GM23338 (cell line): Measurements from ENCODE around the gene TMUB2. TPM values are rescaled to one million over a fixed set of nuclear protein-coding genes. Genes with fewer than 3 reads are reported as not detected.

Source experiments
- ATAC-seq: fragments of 200-7000 bp; cut with Tn5 transposase; 3 replicates; pipeline ENCODE4 v1.9.1; 2020
- DNase-seq: peaks from one replicate; pipeline ENCODE4 v3.0.0-alpha.2; 2015; ENCODE audit warnings: low spot score
- H2AFZ ChIP-seq: fragments of 200-600 bp; sonication (generic); 2 replicates; pipeline ENCODE4 v1.8.0; 2016; ENCODE audit warnings: antibody characterized with exemption, mild to moderate bottlenecking, moderate library complexity
- H3F3A ChIP-seq: fragments of 200-600 bp; sonication (generic); replicated peaks from 2 replicates; pipeline ENCODE4 v1.8.0; 2017; ENCODE audit warnings: antibody characterized with exemption, mixed run types, low read depth
- H3K27ac ChIP-seq: fragments of 200-600 bp; sonication (generic); 2 replicates; pipeline ENCODE4 v1.6.1; 2016; ENCODE audit warnings: low read depth
- H3K27me3 ChIP-seq: fragments of 200-600 bp; sonication (generic); 2 replicates; pipeline ENCODE4 v1.8.0; 2016; ENCODE audit warnings: mild to moderate bottlenecking, mixed run types, moderate library complexity; ENCODE audit not compliant: insufficient read depth
- H3K36me3 ChIP-seq: fragments of 200-600 bp; sonication (generic); 2 replicates; pipeline ENCODE4 v1.8.0; 2016; ENCODE audit warnings: mild to moderate bottlenecking; ENCODE audit not compliant: insufficient read depth
- H3K4me1 ChIP-seq: fragments of 200-600 bp; sonication (generic); 2 replicates; pipeline ENCODE4 v1.8.0; 2016; ENCODE audit warnings: mild to moderate bottlenecking, moderate library complexity; ENCODE audit not compliant: insufficient read depth
- H3K4me2 ChIP-seq: fragments of 200-600 bp; sonication (generic); 2 replicates; pipeline ENCODE4 v1.7.1; 2017; ENCODE audit warnings: mixed run types
- H3K4me3 ChIP-seq: fragments of 200-600 bp; sonication (generic); 2 replicates; pipeline ENCODE4 v1.6.1; 2016; ENCODE audit warnings: mixed run types
- H3K79me2 ChIP-seq: fragments of 200-600 bp; sonication (generic); replicated peaks from 2 replicates; pipeline ENCODE4 v1.8.0; 2017; ENCODE audit warnings: mild to moderate bottlenecking; ENCODE audit not compliant: insufficient read depth
- H3K9me2 ChIP-seq: fragments of 200-600 bp; sonication (generic); 2 replicates; pipeline ENCODE4 v1.8.0; 2017; ENCODE audit not compliant: insufficient read depth
- H4K20me1 ChIP-seq: fragments of 200-600 bp; sonication (generic); replicated peaks from 2 replicates; pipeline ENCODE4 v1.8.0; 2017; ENCODE audit warnings: mild to moderate bottlenecking; ENCODE audit not compliant: insufficient read depth
- H3K27ac Mint-ChIP-seq: 2 replicates; pipeline ENCODE4 v1.8.0; 2020; ENCODE audit warnings: inconsistent platforms, mild to moderate bottlenecking, moderate library complexity, mixed read lengths
- H3K27me3 Mint-ChIP-seq: 3 replicates; pipeline ENCODE4 v1.8.0; 2022; ENCODE audit warnings: low read depth, mild to moderate bottlenecking, moderate library complexity, mixed read lengths, inconsistent platforms; ENCODE audit not compliant: insufficient read depth, poor library complexity
- H3K36me3 Mint-ChIP-seq: 3 replicates; pipeline ENCODE4 v1.8.0; 2021; ENCODE audit warnings: low read depth, mild to moderate bottlenecking, inconsistent platforms, moderate library complexity, mixed read lengths
- H3K4me1 Mint-ChIP-seq: 3 replicates; pipeline ENCODE4 v1.8.0; 2020; ENCODE audit warnings: mild to moderate bottlenecking, inconsistent platforms, mixed read lengths
- H3K4me3 Mint-ChIP-seq: 3 replicates; pipeline ENCODE4 v1.8.0; 2021; ENCODE audit warnings: moderate library complexity, mild to moderate bottlenecking, inconsistent platforms, mixed read lengths
- H3K9me3 Mint-ChIP-seq: 3 replicates; pipeline ENCODE4 v1.8.0; 2020; ENCODE audit warnings: moderate library complexity, mild to moderate bottlenecking, inconsistent platforms, mixed read lengths
- CTCF ChIP-seq, 2 experiments: fragments of 200-600 bp in 1 of 2; sonication (generic) in 1 of 2; conservative IDR thresholded peaks; 2 replicates each; pipeline versions ENCODE4 v1.5.1 to v1.6.1; 2016 to 2017; ENCODE audit warnings: antibody characterized with exemption in 2 of 2, low read depth in 2 of 2, mild to moderate bottlenecking in 2 of 2, moderate library complexity in 1 of 2
- ETS1 ChIP-seq: IDR thresholded peaks from 2 replicates; pipeline ENCODE4 v1.6.1; 2016; ENCODE audit warnings: antibody characterized with exemption
- EZH2 ChIP-seq: fragments of 200-600 bp; sonication (generic); IDR thresholded peaks from one replicate; pipeline ENCODE4 v1.8.0; 2017; ENCODE audit warnings: antibody characterized with exemption, mild to moderate bottlenecking, low read depth; ENCODE audit not compliant: unreplicated experiment
- EZH2phosphoT487 ChIP-seq: fragments of 200-600 bp; sonication (generic); IDR thresholded peaks from one replicate; pipeline ENCODE4 v1.8.1; 2018; ENCODE audit warnings: antibody characterized with exemption; ENCODE audit not compliant: unreplicated experiment
- JUNB ChIP-seq: IDR thresholded peaks from one replicate; pipeline ENCODE4 v1.6.1; 2016; ENCODE audit warnings: antibody characterized with exemption; ENCODE audit not compliant: unreplicated experiment
- NANOG ChIP-seq: IDR thresholded peaks from 2 replicates; pipeline ENCODE4 v1.6.1; 2016; ENCODE audit warnings: antibody characterized with exemption, borderline replicate concordance
- POLR2AphosphoS5 ChIP-seq: IDR thresholded peaks from 2 replicates; pipeline ENCODE4 v1.6.1; 2016; ENCODE audit warnings: antibody characterized with exemption, low read depth
- REST ChIP-seq: IDR thresholded peaks from one replicate; pipeline ENCODE4 v1.6.1; 2018; ENCODE audit warnings: antibody characterized with exemption; ENCODE audit not compliant: unreplicated experiment
- STAT1 ChIP-seq: IDR thresholded peaks from one replicate; pipeline ENCODE4 v1.6.1; 2016; ENCODE audit warnings: antibody characterized with exemption; ENCODE audit not compliant: unreplicated experiment
- ZNF114 ChIP-seq: fragments of 250-450 bp; sonication (Bioruptor Pico); IDR thresholded peaks from 2 replicates; pipeline ENCODE4 v1.5.0; 2020; ENCODE audit warnings: mild to moderate bottlenecking, moderate library complexity
- ZNF331 ChIP-seq: fragments of 250-450 bp; sonication (Bioruptor Pico); IDR thresholded peaks from 2 replicates; pipeline ENCODE4 v1.5.0; 2020; ENCODE audit warnings: low read depth, mild to moderate bottlenecking, moderate library complexity
- ZNF462 ChIP-seq: fragments of 250-450 bp; sonication (Bioruptor Pico); IDR thresholded peaks from 2 replicates; pipeline ENCODE4 v1.5.0; 2020; ENCODE audit warnings: mild to moderate bottlenecking, moderate library complexity
- polyA plus RNA-seq: library from polyadenylated mRNA; unstranded; fragments of >200 nt; fragmentation: Nextera tagmentation; extraction: Ambion mirVana; gene quantifications from 2 replicates; pipeline ENCODE4 v1.2.1, GENCODE V29; 2016
- total RNA-seq: library from RNA; depleted of rRNA; stranded (reverse); fragments of >200 nt; shearing (Covaris generic); gene quantifications from 2 replicates; pipeline ENCODE4 v1.2.3, GENCODE V29; 2014

TMUB2 gene
- total and polyA plus RNA-seq, 2 experiments from 2014 or later, result 16.5 to 20.8 TPM

- Histone ChIP-seq H2AFZ (no peak overlapping the region), H3K9me2 (no peaks in the 10 kb centered on the region), H3K4me3 (no peak overlapping the region), H3K36me3 (peaks cover 17% of the 10 kb centered on the region), H3K27me3 (no peaks in the 10 kb centered on the region), H3F3A (0 out of 2 replicates have a peak, but pooled peaks cover 3% of the 10 kb centered on the region), H3K4me1 (no peaks in the 10 kb centered on the region), H3K4me2 (no peak overlapping the region), H3K27ac (no peak overlapping the region), H3K79me2 (peaks cover 27% of the 10 kb centered on the region), H4K20me1 (peaks cover 9% of the 10 kb centered on the region)
- TF ChIP-seq ETS1 (no peak), REST (no peak), NANOG (no peak), STAT1 (no peak), JUNB (no peak), ZNF114 (CRISPR knock-in tag) (no peak), ZNF462 (no peak), EZH2 (no peak), EZH2phosphoT487 (no peak), ZNF331 (no peak), CTCF (conservative IDR thresholded peaks at IDR 0.05; ENCODE audit: low read depth in 2 of 2) (no peak), POLR2AphosphoS5 (no peak)
- ATAC-seq (no peak), DNase-seq (no peak)
- Mint-ChIP-seq H3K27me3 (peaks cover 2% of the 10 kb centered on the region), H3K4me1 (no peaks in the 10 kb centered on the region), H3K9me3 (no peaks in the 10 kb centered on the region), H3K4me3 (no peak overlapping the region), H3K27ac (peak overlapping the region; percentile 40; the same call in 1 of the 2 replicates), H3K36me3 (peaks cover 67% of the 10 kb centered on the region)
These were observed 31.3 kb upstream of the TMUB2 start for GRCh38 chr17:44155488-44155887.
